LNCaP clone FGC (cell line): ENCODE measurements around the gene MOSPD2.

ENCODE experiments used
- DNase-seq: peaks from one replicate; pipeline ENCODE4 v3.0.0-alpha.2; 2011; ENCODE audit warnings: low read depth
- H3K4me3 ChIP-seq: 2 replicates; pipeline ENCODE4 v1.5.1; 2011; ENCODE audit warnings: mild to moderate bottlenecking, low read depth, low read length, control low read depth
- TF ChIP-seq, protein P1 (sequence below): IDR thresholded peaks from 2 replicates; pipeline ENCODE4 v1.5.1; 2012; ENCODE audit warnings: mild to moderate bottlenecking; ENCODE audit not compliant: control insufficient read depth, insufficient read depth; ENCODE audit errors: extremely low read depth

Gene MOSPD2

DNA sequence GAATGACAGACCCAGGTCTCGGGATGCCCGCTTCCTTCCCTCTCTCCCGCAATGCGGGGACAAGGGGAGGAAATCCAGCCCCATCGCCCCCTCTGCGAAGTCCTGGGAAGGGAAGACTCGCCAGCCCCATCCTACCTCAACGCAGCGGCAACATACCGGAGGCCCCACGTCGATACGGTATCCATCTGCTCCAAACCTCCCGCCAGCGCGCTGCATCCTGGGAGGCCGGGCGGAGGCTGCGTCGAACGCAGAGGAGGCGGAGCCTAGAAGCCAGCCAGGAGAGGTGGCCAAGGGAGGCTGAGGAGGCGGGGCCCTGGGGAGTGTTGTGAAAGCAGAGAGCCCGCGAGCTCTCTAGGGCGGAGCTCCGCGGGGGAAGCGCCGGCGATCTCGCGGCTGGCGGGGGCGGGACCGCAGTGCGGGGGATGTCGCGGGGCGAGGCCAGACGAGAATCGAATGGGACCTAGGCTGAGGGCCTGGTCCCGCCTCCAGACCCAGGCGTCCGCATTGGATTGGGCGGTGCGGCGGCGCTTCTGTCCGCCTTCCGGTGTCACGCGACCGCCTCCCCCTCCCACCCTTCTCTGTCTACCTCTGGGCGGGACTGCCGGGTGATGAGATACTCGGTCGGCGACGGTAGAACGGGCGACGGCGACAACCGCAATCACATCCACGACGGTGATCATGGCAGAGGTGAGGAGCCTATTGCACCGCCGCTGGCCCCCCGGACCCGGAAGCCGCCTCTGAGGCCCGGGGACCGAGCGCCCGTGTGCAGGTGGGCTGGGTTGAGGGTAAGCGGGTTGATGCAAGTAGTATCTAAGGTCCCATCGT, at the start of gene MOSPD2, which contains the start of gene FANCB:
TSS of gene MOSPD2 (plus strand) at position 571 of the 825 bp plus-strand sequence. CDS start at position 679, 108 bp downstream.
TSS of gene FANCB (minus strand) at position 219 of the 825 bp plus-strand sequence. CDS start 7,559 bp downstream, outside the sequence.
- peak within 1 kb of the TSS; percentile 83 for H3K4me3 ChIP-seq
- TF ChIP-seq, protein P1, sequence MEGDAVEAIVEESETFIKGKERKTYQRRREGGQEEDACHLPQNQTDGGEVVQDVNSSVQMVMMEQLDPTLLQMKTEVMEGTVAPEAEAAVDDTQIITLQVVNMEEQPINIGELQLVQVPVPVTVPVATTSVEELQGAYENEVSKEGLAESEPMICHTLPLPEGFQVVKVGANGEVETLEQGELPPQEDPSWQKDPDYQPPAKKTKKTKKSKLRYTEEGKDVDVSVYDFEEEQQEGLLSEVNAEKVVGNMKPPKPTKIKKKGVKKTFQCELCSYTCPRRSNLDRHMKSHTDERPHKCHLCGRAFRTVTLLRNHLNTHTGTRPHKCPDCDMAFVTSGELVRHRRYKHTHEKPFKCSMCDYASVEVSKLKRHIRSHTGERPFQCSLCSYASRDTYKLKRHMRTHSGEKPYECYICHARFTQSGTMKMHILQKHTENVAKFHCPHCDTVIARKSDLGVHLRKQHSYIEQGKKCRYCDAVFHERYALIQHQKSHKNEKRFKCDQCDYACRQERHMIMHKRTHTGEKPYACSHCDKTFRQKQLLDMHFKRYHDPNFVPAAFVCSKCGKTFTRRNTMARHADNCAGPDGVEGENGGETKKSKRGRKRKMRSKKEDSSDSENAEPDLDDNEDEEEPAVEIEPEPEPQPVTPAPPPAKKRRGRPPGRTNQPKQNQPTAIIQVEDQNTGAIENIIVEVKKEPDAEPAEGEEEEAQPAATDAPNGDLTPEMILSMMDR = no peak
- peak; percentile 72 for DNase-seq

DNA sequence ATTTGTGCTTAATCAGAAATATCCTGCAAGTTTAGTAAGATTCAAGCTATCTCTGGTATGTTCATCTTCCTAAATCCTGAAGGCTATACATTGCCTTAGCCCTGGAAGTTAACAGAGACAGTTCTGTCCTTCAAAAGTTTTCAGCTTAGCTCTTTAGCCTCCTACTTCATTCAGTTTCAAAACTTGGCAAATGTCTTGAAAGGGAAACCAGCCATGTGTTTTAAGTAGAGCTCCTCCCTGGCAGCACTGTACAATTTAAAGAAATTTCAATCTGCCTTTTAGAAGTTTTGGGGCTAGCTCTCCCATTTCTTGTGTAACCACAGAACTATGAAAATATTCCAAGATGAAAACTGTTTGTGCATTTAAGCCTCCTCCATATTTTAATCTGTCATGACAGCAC, 47.4 kb upstream of the MOSPD2 start:
- TF ChIP-seq, protein P1 = no peak
- DNase-seq = no peak
- no peak overlapping the region for H3K4me3 ChIP-seq

GRCh38 chrX:14826319-14826718, 46.9 kb upstream of the MOSPD2 start:
- DNase-seq = no peak
- TF ChIP-seq, protein P1 = no peak
- H3K4me3 ChIP-seq = no peak overlapping the region

- no peak overlapping the region for H3K4me3 ChIP-seq
- no peak for DNase-seq
- TF ChIP-seq, protein P1 = no peak
Observed at GRCh38 chrX:14829643-14830042, 43.6 kb upstream of the MOSPD2 start.

DNA sequence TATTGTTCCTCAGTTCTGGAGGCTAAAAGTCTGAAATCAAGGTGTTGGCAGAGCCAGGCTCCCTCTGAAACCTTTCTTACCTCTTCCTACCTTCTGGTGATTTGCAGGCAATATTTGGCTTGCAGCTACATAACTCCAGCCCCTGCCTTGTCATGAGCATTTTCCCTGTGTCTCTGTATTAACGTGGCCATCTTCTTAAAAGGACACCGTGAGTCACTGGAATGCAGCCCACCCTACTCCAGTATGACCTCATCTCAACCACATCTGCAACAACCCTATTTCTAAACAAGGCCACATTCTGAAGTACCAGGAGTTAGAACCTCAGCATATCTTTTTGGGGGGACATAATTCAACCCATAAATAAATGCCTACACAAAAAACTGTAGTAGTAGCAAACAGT, 41.1 kb upstream of the MOSPD2 start:
- H3K4me3 ChIP-seq = no peak overlapping the region
- TF ChIP-seq, protein P1 = no peak
- no peak for DNase-seq

DNA sequence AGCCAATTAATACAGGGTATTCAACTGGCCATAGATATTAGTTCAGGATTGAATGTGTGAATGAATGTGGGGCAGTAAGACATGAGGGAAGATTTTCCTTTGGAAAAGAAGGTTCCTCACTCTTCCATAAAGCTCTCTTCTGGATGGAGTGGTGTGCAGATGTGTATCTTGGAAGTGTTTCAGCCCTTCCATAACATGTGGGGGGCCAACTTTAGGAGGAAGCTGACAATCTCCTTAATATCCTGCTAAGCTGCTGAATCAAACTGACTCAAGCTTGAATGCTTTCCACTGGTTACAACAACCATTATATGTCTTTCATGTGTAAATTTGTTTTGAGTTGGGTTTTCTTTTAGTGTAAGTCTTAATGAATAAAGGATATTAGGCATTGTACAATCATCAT, 40.6 kb upstream of the MOSPD2 start:
- TF ChIP-seq, protein P1 = no peak
- DNase-seq = no peak

More for the DNA sequence above, 40.6 kb upstream of the MOSPD2 start:
- H3K4me3 ChIP-seq = no peak overlapping the region
